ENCODE measurements around the gene QRICH2. TPM values are rescaled to one million over a fixed set of nuclear protein-coding genes. Genes with fewer than 3 reads are reported as not detected.

The QRICH2 gene
- total and polyA plus RNA-seq, 9 of the 15 experiments (the other 6 are each of a cell fraction or from before 2014, with no cell fraction given) = 0.03 to 1.6 (median 0.81) TPM

DNA sequence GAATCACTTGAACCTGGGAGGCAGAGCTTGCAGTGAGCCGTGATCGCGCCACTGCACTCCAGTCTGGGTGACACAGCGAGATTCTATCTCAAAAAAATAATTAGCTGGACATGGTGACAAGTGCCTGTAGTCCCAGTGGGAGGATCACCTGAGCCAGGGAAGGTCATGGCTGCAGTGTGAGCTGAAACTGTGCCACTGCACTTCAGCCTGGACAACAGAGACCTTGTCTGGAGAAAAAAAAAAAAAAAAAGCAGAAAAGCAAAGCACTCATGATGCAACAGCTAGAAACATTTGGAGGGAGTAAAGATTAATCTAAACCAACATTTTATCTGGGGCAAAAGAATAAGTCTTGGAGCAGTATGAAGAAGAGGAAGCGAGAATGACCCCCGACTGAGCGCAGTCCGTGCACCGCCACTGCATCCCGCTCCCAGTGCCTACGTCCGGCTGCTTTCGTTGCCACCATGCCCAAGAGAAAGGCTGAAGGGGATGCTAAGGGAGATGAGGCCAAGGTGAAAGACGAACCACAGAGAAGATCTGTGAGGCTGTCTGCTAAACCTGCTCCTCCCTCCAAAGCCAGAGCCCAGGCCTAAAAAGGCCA lies 37.4 kb upstream of the QRICH2 start (continued):
- TF ChIP-seq, protein P1, sequence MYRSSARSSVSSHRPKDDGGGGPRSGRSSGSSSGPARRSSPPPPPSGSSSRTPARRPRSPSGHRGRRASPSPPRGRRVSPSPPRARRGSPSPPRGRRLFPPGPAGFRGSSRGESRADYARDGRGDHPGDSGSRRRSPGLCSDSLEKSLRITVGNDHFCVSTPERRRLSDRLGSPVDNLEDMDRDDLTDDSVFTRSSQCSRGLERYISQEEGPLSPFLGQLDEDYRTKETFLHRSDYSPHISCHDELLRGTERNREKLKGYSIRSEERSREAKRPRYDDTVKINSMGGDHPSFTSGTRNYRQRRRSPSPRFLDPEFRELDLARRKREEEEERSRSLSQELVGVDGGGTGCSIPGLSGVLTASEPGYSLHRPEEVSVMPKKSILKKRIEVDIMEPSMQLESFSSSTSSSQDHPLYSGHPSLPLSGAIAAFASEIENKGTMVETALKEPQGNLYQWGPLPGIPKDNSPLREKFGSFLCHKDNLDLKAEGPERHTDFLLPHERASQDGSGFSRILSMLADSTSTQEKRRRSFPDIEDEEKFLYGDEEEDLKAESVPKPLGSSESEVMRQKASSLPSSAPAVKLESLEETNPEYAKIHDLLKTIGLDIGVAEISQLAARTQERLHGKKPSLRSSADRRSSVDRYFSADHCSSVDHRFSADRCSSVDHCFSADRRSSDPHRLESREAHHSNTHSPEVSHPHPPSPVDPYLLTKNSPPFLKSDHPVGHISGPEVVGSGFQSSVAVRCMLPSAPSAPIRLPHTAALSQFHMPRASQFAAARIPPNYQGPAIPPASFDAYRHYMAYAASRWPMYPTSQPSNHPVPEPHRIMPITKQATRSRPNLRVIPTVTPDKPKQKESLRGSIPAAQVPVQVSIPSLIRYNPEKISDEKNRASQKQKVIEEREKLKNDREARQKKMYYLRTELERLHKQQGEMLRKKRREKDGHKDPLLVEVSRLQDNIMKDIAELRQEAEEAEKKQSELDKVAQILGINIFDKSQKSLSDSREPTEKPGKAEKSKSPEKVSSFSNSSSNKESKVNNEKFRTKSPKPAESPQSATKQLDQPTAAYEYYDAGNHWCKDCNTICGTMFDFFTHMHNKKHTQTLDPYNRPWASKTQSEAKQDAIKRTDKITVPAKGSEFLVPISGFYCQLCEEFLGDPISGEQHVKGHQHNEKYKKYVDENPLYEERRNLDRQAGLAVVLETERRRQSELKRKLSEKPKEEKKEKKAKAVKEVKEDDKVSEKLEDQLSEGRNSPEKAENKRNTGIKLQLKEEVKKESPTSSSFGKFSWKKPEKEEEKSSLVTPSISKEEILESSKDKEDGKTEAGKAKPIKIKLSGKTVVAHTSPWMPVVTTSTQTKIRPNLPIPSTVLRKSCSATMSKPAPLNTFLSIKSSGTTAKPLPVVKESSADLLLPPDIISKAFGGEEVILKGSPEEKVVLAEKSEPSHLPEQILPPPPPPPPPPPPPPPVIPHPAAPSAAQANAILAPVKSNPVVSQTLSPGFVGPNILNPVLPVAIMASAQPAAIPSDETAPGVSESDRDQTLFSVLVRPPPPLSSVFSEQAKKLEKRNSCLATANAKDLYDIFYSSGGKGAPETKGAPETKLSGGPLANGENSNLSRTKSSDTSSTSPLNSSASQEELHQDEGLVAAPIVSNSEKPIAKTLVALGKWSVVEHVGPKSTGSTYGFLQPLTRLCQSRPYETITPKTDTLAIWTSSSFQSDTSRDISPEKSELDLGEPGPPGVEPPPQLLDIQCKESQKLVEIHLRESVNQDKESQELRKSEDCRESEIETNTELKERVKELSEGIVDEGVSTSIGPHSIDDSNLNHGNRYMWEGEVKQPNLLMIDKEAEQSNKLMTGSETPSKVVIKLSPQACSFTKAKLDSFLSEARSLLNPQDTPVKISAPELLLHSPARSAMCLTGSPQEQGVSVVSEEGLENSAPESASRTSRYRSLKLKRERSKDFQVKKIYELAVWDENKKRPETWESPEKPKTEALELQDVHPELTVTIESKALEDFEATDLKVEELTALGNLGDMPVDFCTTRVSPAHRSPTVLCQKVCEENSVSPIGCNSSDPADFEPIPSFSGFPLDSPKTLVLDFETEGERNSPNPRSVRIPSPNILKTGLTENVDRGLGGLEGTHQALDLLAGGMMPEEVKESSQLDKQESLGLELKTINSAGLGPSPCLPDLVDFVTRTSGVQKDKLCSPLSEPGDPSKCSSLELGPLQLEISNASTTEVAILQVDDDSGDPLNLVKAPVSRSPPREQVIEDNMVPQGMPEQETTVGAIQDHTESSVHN (IDR thresholded peaks at IDR 0.05; ENCODE audit: borderline replicate concordance in 1 of 2, low read depth in 1 of 2) = 0 out of 4 replicates have a peak, but pooled peaks of 1 of the 2 experiments have one; percentile 30
- TF ChIP-seq, protein P2, sequence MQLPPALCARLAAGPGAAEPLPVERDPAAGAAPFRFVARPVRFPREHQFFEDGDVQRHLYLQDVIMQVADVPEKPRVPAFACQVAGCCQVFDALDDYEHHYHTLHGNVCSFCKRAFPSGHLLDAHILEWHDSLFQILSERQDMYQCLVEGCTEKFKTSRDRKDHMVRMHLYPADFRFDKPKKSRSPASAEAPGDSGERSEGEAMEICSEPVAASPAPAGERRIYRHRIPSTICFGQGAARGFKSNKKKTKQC (CRISPR knock-in tag; IDR thresholded peaks at IDR 0.05) = no peak
- TF ChIP-seq ZNF124 (CRISPR knock-in tag; IDR thresholded peaks at IDR 0.05) (no peak), NEUROD1 (IDR thresholded peaks at IDR 0.05; ENCODE audit: borderline replicate concordance, low read depth, low read length, partially characterized antibody) (no peak), ZNF165 (CRISPR knock-in tag; IDR thresholded peaks at IDR 0.05; ENCODE audit: borderline replicate concordance) (no peak), TRIM24 (IDR thresholded peaks at IDR 0.05) (peak; percentile 84 to 91; a peak in 3 of 4 replicates), ETV5 (CRISPR knock-in tag; IDR thresholded peaks at IDR 0.05; ENCODE audit: low read depth) (no peak), DACH1 (IDR thresholded peaks at IDR 0.05; ENCODE audit: partially characterized antibody) (no peak), TBL1XR1 (IDR thresholded peaks at IDR 0.05; ENCODE audit: low read length in 2 of 2) (no peak), HCFC1 (IDR thresholded peaks at IDR 0.05; ENCODE audit: low read depth, low read length) (no peak), NRF1 (conservative IDR thresholded peaks at IDR 0.05 in 1 of 2, IDR thresholded peaks at IDR 0.05 in 1 of 2) (peak in 1 of 2 experiments; percentile 33; a peak in 1 of 4 replicates), ZNF354B (CRISPR knock-in tag; IDR thresholded peaks at IDR 0.05) (no peak), ZSCAN29 (IDR thresholded peaks at IDR 0.05) (no peak)
- TF ChIP-seq, protein P3, sequence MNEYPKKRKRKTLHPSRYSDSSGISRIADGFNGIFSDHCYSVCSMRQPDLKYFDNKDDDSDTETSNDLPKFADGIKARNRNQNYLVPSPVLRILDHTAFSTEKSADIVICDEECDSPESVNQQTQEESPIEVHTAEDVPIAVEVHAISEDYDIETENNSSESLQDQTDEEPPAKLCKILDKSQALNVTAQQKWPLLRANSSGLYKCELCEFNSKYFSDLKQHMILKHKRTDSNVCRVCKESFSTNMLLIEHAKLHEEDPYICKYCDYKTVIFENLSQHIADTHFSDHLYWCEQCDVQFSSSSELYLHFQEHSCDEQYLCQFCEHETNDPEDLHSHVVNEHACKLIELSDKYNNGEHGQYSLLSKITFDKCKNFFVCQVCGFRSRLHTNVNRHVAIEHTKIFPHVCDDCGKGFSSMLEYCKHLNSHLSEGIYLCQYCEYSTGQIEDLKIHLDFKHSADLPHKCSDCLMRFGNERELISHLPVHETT (CRISPR knock-in tag; conservative IDR thresholded peaks at IDR 0.05 in 1 of 2, IDR thresholded peaks at IDR 0.05 in 1 of 2) = no peak

Data from K562 (cell line).